WTC11 (cell line): ENCODE measurements around the gene WWC1. TPM values are rescaled to one million over a fixed set of nuclear protein-coding genes. Genes with fewer than 3 reads are reported as not detected.

ENCODE experiments used
- ATAC-seq: fragments of 200-7000 bp; cut with Tn5 transposase; 2 replicates; pipeline ENCODE4 v1.10.0; 2021; ENCODE audit warnings: mild to moderate bottlenecking, moderate library complexity
- CTCF ChIA-PET: fragments of 300-600 bp; sonication (Branson Sonifier 250); formaldehyde crosslinking; loops from one replicate; lab custom pipeline; 2021; ENCODE audit warnings: antibody characterized with exemption; lab: Charles Lee
- POLR2A ChIA-PET: fragments of 350-600 bp; sonication (Branson Sonifier 250); formaldehyde crosslinking; loops from one replicate; lab custom pipeline; 2021; ENCODE audit warnings: antibody characterized with exemption; lab: Charles Lee
- DNase-seq: peaks from one replicate; pipeline ENCODE4 v3.0.0; 2021; ENCODE audit warnings: low spot score
- H3K27ac Mint-ChIP-seq: 2 replicates; pipeline ENCODE4 v1.8.0; 2021; ENCODE audit warnings: mixed read lengths
- H3K27me3 Mint-ChIP-seq: 2 replicates; pipeline ENCODE4 v1.8.0; 2021; ENCODE audit warnings: low read depth, mild to moderate bottlenecking, moderate library complexity, mixed read lengths
- H3K36me3 Mint-ChIP-seq: 2 replicates; pipeline ENCODE4 v1.8.0; 2021; ENCODE audit warnings: mixed read lengths
- H3K4me1 Mint-ChIP-seq: 2 replicates; pipeline ENCODE4 v1.8.0; 2022; ENCODE audit warnings: mixed read lengths
- H3K4me3 Mint-ChIP-seq: 2 replicates; pipeline ENCODE4 v1.8.0; 2021; ENCODE audit warnings: mild to moderate bottlenecking, moderate library complexity, mixed read lengths
- H3K9me3 Mint-ChIP-seq: 2 replicates; pipeline ENCODE4 v1.8.0; 2021; ENCODE audit warnings: mixed read lengths
- ATF2 ChIP-seq: sonication (generic); formaldehyde crosslinking; IDR thresholded peaks from 2 replicates; pipeline ENCODE4 v1.8.1; 2022; ENCODE audit warnings: low read depth, missing genetic modification reagents, borderline replicate concordance
- CBFB ChIP-seq: sonication (generic); formaldehyde crosslinking; IDR thresholded peaks from 2 replicates; pipeline ENCODE4 v1.8.1; 2022; ENCODE audit warnings: mild to moderate bottlenecking, low read depth, missing genetic modification reagents
- CREB1 ChIP-seq: sonication (generic); formaldehyde crosslinking; IDR thresholded peaks from 2 replicates; pipeline ENCODE4 v1.8.0; 2023; ENCODE audit warnings: mild to moderate bottlenecking, missing genetic modification reagents
- EMX1 ChIP-seq: fragments of 250-450 bp; sonication (Bioruptor Pico); IDR thresholded peaks from 2 replicates; pipeline ENCODE4 v1.8.0; 2021; ENCODE audit warnings: mild to moderate bottlenecking
- FOXP4 ChIP-seq: sonication (generic); formaldehyde crosslinking; IDR thresholded peaks from 2 replicates; pipeline ENCODE4 v1.8.0; 2022; ENCODE audit warnings: mild to moderate bottlenecking, missing genetic modification reagents
- GABPB1 ChIP-seq: sonication (generic); formaldehyde crosslinking; IDR thresholded peaks from 2 replicates; pipeline ENCODE4 v1.8.1; 2023; ENCODE audit warnings: mild to moderate bottlenecking, missing genetic modification reagents
- GRHL2 ChIP-seq: fragments of 250-450 bp; sonication (Bioruptor Pico); IDR thresholded peaks from 2 replicates; pipeline ENCODE4 v1.8.0; 2022; ENCODE audit warnings: mild to moderate bottlenecking, moderate library complexity; ENCODE audit not compliant: insufficient replicate concordance, severe bottlenecking
- NFATC4 ChIP-seq: fragments of 250-450 bp; sonication (Bioruptor Pico); IDR thresholded peaks from 2 replicates; pipeline ENCODE4 v1.9.0; 2021; ENCODE audit warnings: mild to moderate bottlenecking
- NFYB ChIP-seq: sonication (generic); formaldehyde crosslinking; conservative IDR thresholded peaks from 2 replicates; pipeline ENCODE4 v1.8.0; 2022; ENCODE audit warnings: low read depth, missing genetic modification reagents
- NR1H2 ChIP-seq: sonication (generic); formaldehyde crosslinking; IDR thresholded peaks from 2 replicates; pipeline ENCODE4 v1.9.0; 2021; ENCODE audit warnings: mild to moderate bottlenecking, moderate library complexity, missing genetic modification reagents
- PRDM15 ChIP-seq: sonication (generic); formaldehyde crosslinking; IDR thresholded peaks from 2 replicates; pipeline ENCODE4 v1.8.0; 2022; ENCODE audit warnings: missing genetic modification reagents
- RELA ChIP-seq: sonication (generic); formaldehyde crosslinking; IDR thresholded peaks from 2 replicates; pipeline ENCODE4 v1.8.1; 2022; ENCODE audit warnings: missing genetic modification reagents, mild to moderate bottlenecking, borderline replicate concordance
- SMAD3 ChIP-seq: sonication (generic); formaldehyde crosslinking; IDR thresholded peaks from 2 replicates; pipeline ENCODE4 v1.8.0; 2022; ENCODE audit warnings: missing genetic modification reagents, mild to moderate bottlenecking, borderline replicate concordance
- SMAD4 ChIP-seq: sonication (generic); formaldehyde crosslinking; IDR thresholded peaks from 2 replicates; pipeline ENCODE4 v1.8.0; 2022; ENCODE audit warnings: mild to moderate bottlenecking, missing genetic modification reagents
- TCF7 ChIP-seq: sonication (generic); formaldehyde crosslinking; IDR thresholded peaks from 2 replicates; pipeline ENCODE4 v1.8.0; 2022; ENCODE audit warnings: mild to moderate bottlenecking, low read depth, missing genetic modification reagents, moderate library complexity
- TEAD1 ChIP-seq: sonication (generic); formaldehyde crosslinking; IDR thresholded peaks from 2 replicates; pipeline ENCODE4 v1.8.0; 2022; ENCODE audit warnings: mild to moderate bottlenecking, missing genetic modification reagents
- USF1 ChIP-seq: sonication (generic); formaldehyde crosslinking; IDR thresholded peaks from 2 replicates; pipeline ENCODE4 v1.8.0; 2022; ENCODE audit warnings: mild to moderate bottlenecking, missing genetic modification reagents
- ZNF263 ChIP-seq: sonication (generic); formaldehyde crosslinking; IDR thresholded peaks from 2 replicates; pipeline ENCODE4 v1.8.1; 2022; ENCODE audit warnings: low read depth, mild to moderate bottlenecking, moderate library complexity, missing genetic modification reagents
- ZNF671 ChIP-seq: fragments of 250-450 bp; sonication (Bioruptor Pico); IDR thresholded peaks from 2 replicates; pipeline ENCODE4 v1.8.0; 2021; ENCODE audit warnings: mild to moderate bottlenecking
- total RNA-seq: library from RNA; stranded (reverse); gene quantifications from 3 replicates; pipeline ENCODE4 v1.2.3, GENCODE V29; 2021
- TF ChIP-seq, protein P1 (sequence below): sonication (generic); formaldehyde crosslinking; IDR thresholded peaks from 2 replicates; pipeline ENCODE4 v1.8.1; 2022; ENCODE audit warnings: mild to moderate bottlenecking, moderate library complexity, missing genetic modification reagents
- TF ChIP-seq, protein P2 (sequence below): sonication (generic); formaldehyde crosslinking; IDR thresholded peaks from 2 replicates; pipeline ENCODE4 v1.8.1; 2023; ENCODE audit warnings: mild to moderate bottlenecking, moderate library complexity, missing genetic modification reagents
- TF ChIP-seq, protein P3 (sequence below): sonication (generic); formaldehyde crosslinking; IDR thresholded peaks from 2 replicates; pipeline ENCODE4 v1.8.1; 2023; ENCODE audit warnings: mild to moderate bottlenecking, missing genetic modification reagents, moderate library complexity
- TF ChIP-seq, protein P4 (sequence below): sonication (generic); formaldehyde crosslinking; IDR thresholded peaks from 2 replicates; pipeline ENCODE4 v1.8.0; 2022; ENCODE audit warnings: mild to moderate bottlenecking, missing genetic modification reagents

Gene WWC1
- total RNA-seq, 1 experiment from 2014 or later = 48.4 TPM

- TF ChIP-seq PRDM15 (no peak), GABPB1 (CRISPR knock-in tag) (no peak), NFYB (CRISPR knock-in tag) (no peak), FOXP4 (CRISPR knock-in tag) (no peak), ATF2 (CRISPR knock-in tag) (no peak)
- TF ChIP-seq, protein P1, sequence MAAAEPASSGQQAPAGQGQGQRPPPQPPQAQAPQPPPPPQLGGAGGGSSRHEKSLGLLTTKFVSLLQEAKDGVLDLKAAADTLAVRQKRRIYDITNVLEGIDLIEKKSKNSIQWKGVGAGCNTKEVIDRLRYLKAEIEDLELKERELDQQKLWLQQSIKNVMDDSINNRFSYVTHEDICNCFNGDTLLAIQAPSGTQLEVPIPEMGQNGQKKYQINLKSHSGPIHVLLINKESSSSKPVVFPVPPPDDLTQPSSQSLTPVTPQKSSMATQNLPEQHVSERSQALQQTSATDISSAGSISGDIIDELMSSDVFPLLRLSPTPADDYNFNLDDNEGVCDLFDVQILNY (CRISPR knock-in tag) = no peak
- TF ChIP-seq, protein P2, sequence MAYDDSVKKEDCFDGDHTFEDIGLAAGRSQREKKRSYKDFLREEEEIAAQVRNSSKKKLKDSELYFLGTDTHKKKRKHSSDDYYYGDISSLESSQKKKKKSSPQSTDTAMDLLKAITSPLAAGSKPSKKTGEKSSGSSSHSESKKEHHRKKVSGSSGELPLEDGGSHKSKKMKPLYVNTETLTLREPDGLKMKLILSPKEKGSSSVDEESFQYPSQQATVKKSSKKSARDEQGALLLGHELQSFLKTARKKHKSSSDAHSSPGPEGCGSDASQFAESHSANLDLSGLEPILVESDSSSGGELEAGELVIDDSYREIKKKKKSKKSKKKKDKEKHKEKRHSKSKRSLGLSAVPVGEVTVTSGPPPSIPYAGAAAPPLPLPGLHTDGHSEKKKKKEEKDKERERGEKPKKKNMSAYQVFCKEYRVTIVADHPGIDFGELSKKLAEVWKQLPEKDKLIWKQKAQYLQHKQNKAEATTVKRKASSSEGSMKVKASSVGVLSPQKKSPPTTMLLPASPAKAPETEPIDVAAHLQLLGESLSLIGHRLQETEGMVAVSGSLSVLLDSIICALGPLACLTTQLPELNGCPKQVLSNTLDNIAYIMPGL (CRISPR knock-in tag) = no peak
These were observed 7.5 kb downstream of the WWC1 start (continued) for GRCh38 chr5:168298949-168299348.

- H3K36me3 Mint-ChIP-seq = no peaks in the 10 kb centered on the region
- no peak overlapping the region for H3K4me3 Mint-ChIP-seq
- POLR2A ChIA-PET = no interaction called here
- peaks cover 79% of the 10 kb centered on the region for H3K4me1 Mint-ChIP-seq
- no peaks in the 10 kb centered on the region for H3K9me3 Mint-ChIP-seq
- H3K27me3 Mint-ChIP-seq = no peaks in the 10 kb centered on the region
- CTCF ChIA-PET = interaction anchor here (2.4 kb wide), 1 partner anchor 12 kb away, joined by 9 read pairs; no protein-coding TSS in a partner anchor
- H3K27ac Mint-ChIP-seq = peak overlapping the region; percentile 17; the same call in 1 of the 2 replicates
- TF ChIP-seq NFATC4 (CRISPR knock-in tag) (no peak), EMX1 (no peak), RELA (CRISPR knock-in tag) (no peak), CREB1 (CRISPR knock-in tag) (no peak), ZNF671 (CRISPR knock-in tag) (no peak), TEAD1 (no peak), GABPB1 (CRISPR knock-in tag) (no peak), NR1H2 (CRISPR knock-in tag) (no peak), SMAD3 (CRISPR knock-in tag) (no peak), ZNF263 (no peak), USF1 (CRISPR knock-in tag) (no peak), GRHL2 (CRISPR knock-in tag) (no peak), TCF7 (CRISPR knock-in tag) (no peak), CBFB (CRISPR knock-in tag) (no peak), SMAD4 (no peak)
- TF ChIP-seq, protein P3, sequence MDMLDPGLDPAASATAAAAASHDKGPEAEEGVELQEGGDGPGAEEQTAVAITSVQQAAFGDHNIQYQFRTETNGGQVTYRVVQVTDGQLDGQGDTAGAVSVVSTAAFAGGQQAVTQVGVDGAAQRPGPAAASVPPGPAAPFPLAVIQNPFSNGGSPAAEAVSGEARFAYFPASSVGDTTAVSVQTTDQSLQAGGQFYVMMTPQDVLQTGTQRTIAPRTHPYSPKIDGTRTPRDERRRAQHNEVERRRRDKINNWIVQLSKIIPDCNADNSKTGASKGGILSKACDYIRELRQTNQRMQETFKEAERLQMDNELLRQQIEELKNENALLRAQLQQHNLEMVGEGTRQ (CRISPR knock-in tag) = no peak
- TF ChIP-seq, protein P4, sequence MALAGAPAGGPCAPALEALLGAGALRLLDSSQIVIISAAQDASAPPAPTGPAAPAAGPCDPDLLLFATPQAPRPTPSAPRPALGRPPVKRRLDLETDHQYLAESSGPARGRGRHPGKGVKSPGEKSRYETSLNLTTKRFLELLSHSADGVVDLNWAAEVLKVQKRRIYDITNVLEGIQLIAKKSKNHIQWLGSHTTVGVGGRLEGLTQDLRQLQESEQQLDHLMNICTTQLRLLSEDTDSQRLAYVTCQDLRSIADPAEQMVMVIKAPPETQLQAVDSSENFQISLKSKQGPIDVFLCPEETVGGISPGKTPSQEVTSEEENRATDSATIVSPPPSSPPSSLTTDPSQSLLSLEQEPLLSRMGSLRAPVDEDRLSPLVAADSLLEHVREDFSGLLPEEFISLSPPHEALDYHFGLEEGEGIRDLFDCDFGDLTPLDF (CRISPR knock-in tag) = no peak
- DNase-seq (no peak), ATAC-seq (no peak)
These were observed 7.9 kb downstream of the WWC1 start for GRCh38 chr5:168299372-168299771.
